Mesenchymal stem cell (in vitro differentiated cells and primary cell): ENCODE results near the gene BIRC6.

ENCODE experiments used
- DNase-seq: peaks from one replicate; pipeline ENCODE4 v3.0.0-alpha.2; 2013
- H2AFZ ChIP-seq: one replicate; pipeline ENCODE4 v1.6.1; 2013; ENCODE audit warnings: low read depth, mild to moderate bottlenecking, control low read depth, inconsistent platforms, low read length, moderate library complexity
- H2AK5ac ChIP-seq: 2 replicates; pipeline ENCODE4 v1.6.1; 2013; ENCODE audit warnings: low read length, moderate library complexity, mild to moderate bottlenecking, inconsistent platforms; ENCODE audit not compliant: severe bottlenecking
- H2BK120ac ChIP-seq: one replicate; pipeline ENCODE4 v1.6.1; 2013; ENCODE audit warnings: low read depth, mild to moderate bottlenecking, inconsistent platforms, low read length, moderate library complexity
- H2BK12ac ChIP-seq, 2 experiments: one replicate each; pipeline ENCODE4 v1.6.1; 2013; ENCODE audit warnings: inconsistent platforms in 2 of 2, low read length in 2 of 2, mild to moderate bottlenecking in 2 of 2, moderate library complexity in 2 of 2, control low read depth in 1 of 2
- H2BK15ac ChIP-seq: one replicate; pipeline ENCODE4 v1.6.1; 2013; ENCODE audit warnings: mild to moderate bottlenecking, low read depth, inconsistent platforms; ENCODE audit not compliant: poor library complexity, severe bottlenecking
- H2BK5ac ChIP-seq: 2 replicates; pipeline ENCODE4 v1.6.1; 2013; ENCODE audit warnings: low read depth, mild to moderate bottlenecking, low read length, control low read depth, inconsistent platforms; ENCODE audit not compliant: poor library complexity, severe bottlenecking
- H3K14ac ChIP-seq, 2 experiments: one replicate each; pipeline ENCODE4 v1.6.1; 2013; ENCODE audit warnings: inconsistent platforms in 2 of 2, low read length in 2 of 2, control low read depth in 1 of 2, mild to moderate bottlenecking in 1 of 2, moderate library complexity in 1 of 2
- H3K18ac ChIP-seq, 2 experiments: one replicate each; pipeline ENCODE4 v1.6.1; 2013; ENCODE audit warnings: inconsistent platforms in 2 of 2, low read length in 2 of 2, control low read depth in 1 of 2, low read depth in 1 of 2, mild to moderate bottlenecking in 1 of 2
- H3K23ac ChIP-seq, 2 experiments: one replicate each; pipeline ENCODE4 v1.6.1; 2013; ENCODE audit warnings: inconsistent platforms in 2 of 2, low read length in 2 of 2, mild to moderate bottlenecking in 2 of 2, moderate library complexity in 2 of 2, control low read depth in 1 of 2
- H3K27ac ChIP-seq: 2 replicates; pipeline ENCODE4 v1.5.1; 2013; ENCODE audit warnings: mild to moderate bottlenecking, moderate library complexity, low read length, control low read depth, inconsistent platforms; ENCODE audit not compliant: poor library complexity, severe bottlenecking
- H3K27me3 ChIP-seq, 2 experiments: 2 replicates each; pipeline versions ENCODE4 v1.6.1 to v1.7.0; 2013; ENCODE audit warnings: low read length in 2 of 2, mild to moderate bottlenecking in 2 of 2, moderate library complexity in 2 of 2, control low read depth in 1 of 2, inconsistent platforms in 1 of 2; ENCODE audit not compliant: control insufficient read depth in 1 of 2, insufficient read depth in 1 of 2
- H3K36me3 ChIP-seq, 2 experiments: 2 replicates each; pipeline versions ENCODE4 v1.6.1 to v1.7.0; 2013; ENCODE audit warnings: low read length in 2 of 2, control low read depth in 1 of 2, inconsistent platforms in 1 of 2, low read depth in 1 of 2, mild to moderate bottlenecking in 1 of 2; ENCODE audit not compliant: insufficient read depth in 2 of 2, control insufficient read depth in 1 of 2
- H3K4ac ChIP-seq, 2 experiments: one replicate each; pipeline ENCODE4 v1.6.1; 2013; ENCODE audit warnings: inconsistent platforms in 2 of 2, low read length in 2 of 2, mild to moderate bottlenecking in 2 of 2, moderate library complexity in 2 of 2, control low read depth in 1 of 2, low read depth in 1 of 2
- H3K4me1 ChIP-seq: 2 replicates; pipeline ENCODE4 v1.6.1; 2013; ENCODE audit warnings: low read depth, low read length, control low read depth; ENCODE audit not compliant: control insufficient read depth, insufficient read depth
- H3K4me2 ChIP-seq: 2 replicates; pipeline ENCODE4 v1.6.1; 2013; ENCODE audit warnings: low read length, mild to moderate bottlenecking, inconsistent platforms; ENCODE audit not compliant: poor library complexity, severe bottlenecking
- H3K4me3 ChIP-seq, 2 experiments: 2 replicates each; pipeline versions ENCODE4 v1.5.1 to v1.7.0; 2013; ENCODE audit warnings: low read length in 2 of 2, mild to moderate bottlenecking in 2 of 2, control low read depth in 1 of 2, low read depth in 1 of 2; ENCODE audit not compliant: insufficient read depth in 1 of 2
- H3K79me1 ChIP-seq: replicated peaks from 2 replicates; pipeline ENCODE4 v1.6.1; 2013; ENCODE audit warnings: mild to moderate bottlenecking, control low read depth, low read length, inconsistent platforms; ENCODE audit not compliant: poor library complexity, severe bottlenecking
- H3K9ac ChIP-seq: 2 replicates; pipeline ENCODE4 v1.7.0; 2013; ENCODE audit warnings: mild to moderate bottlenecking, low read length, moderate library complexity
- H3K9me3 ChIP-seq: 2 replicates; pipeline ENCODE4 v1.7.0; 2013; ENCODE audit warnings: mild to moderate bottlenecking, low read length; ENCODE audit not compliant: control insufficient read depth
- H4K8ac ChIP-seq: one replicate; pipeline ENCODE4 v1.6.1; 2013; ENCODE audit warnings: inconsistent platforms, mild to moderate bottlenecking, low read length, moderate library complexity
- H4K91ac ChIP-seq: one replicate; pipeline ENCODE4 v1.6.1; 2013; ENCODE audit warnings: mild to moderate bottlenecking, low read length, inconsistent platforms
- WGBS: methylation state at CpG from one replicate; pipeline ENCODE4 v1.1.7; 2013; ENCODE audit warnings: mixed read lengths; 5-methylcytosine and 5-hydroxymethylcytosine counted together

BIRC6 gene

GRCh38 chr2:32516567-32516966 lies 159.7 kb downstream of the BIRC6 start:
- peaks cover 27 to 90% of the 10 kb centered on the region in 2 experiments for H3K36me3 ChIP-seq
- H2BK15ac ChIP-seq, result no peak overlapping the region
- H3K9me3 ChIP-seq, result no peaks in the 10 kb centered on the region
- no peak overlapping the region for H3K14ac ChIP-seq
- H3K4me2 ChIP-seq, result no peak overlapping the region
- H2BK5ac ChIP-seq, result no peak overlapping the region
- H3K27me3 ChIP-seq, result no peaks in the 10 kb centered on the region
- no peak overlapping the region for H2BK12ac ChIP-seq
- H3K18ac ChIP-seq, result no peak overlapping the region
- no peak overlapping the region for H3K9ac ChIP-seq
- 100% methylated on average over 1 of the region's 1 CpG for WGBS
- H3K23ac ChIP-seq, result no peak overlapping the region
- H4K8ac ChIP-seq, result no peak overlapping the region
- no peak for DNase-seq
- H3K4me1 ChIP-seq, result no peaks in the 10 kb centered on the region
- H3K79me1 ChIP-seq, result peaks cover 15% of the 10 kb centered on the region
- H3K4ac ChIP-seq, result no peak overlapping the region
- H3K27ac ChIP-seq, result no peak overlapping the region
- no peak overlapping the region for H2AK5ac ChIP-seq
- H4K91ac ChIP-seq, result no peak overlapping the region
- H3K4me3 ChIP-seq, result no peak overlapping the region
- no peak overlapping the region for H2BK120ac ChIP-seq
- no peak overlapping the region for H2AFZ ChIP-seq

- Histone ChIP-seq H3K4me1 (peaks cover 2% of the 10 kb centered on the region), H2AFZ (no peak overlapping the region), H3K79me1 (peaks cover 15% of the 10 kb centered on the region), H2BK12ac (no peak overlapping the region), H2BK120ac (no peak overlapping the region), H2AK5ac (no peak overlapping the region), H3K14ac (no peak overlapping the region), H2BK5ac (no peak overlapping the region), H3K4me3 (no peak overlapping the region), H2BK15ac (no peak overlapping the region), H3K9ac (no peak overlapping the region), H3K23ac (no peak overlapping the region), H3K27me3 (no peaks in the 10 kb centered on the region), H3K18ac (no peak overlapping the region), H4K91ac (no peak overlapping the region), H4K8ac (no peak overlapping the region), H3K9me3 (no peaks in the 10 kb centered on the region), H3K4me2 (no peak overlapping the region), H3K4ac (no peak overlapping the region), H3K27ac (no peak overlapping the region), H3K36me3 (peaks cover 14 to 90% of the 10 kb centered on the region in 2 experiments)
- 92% methylated on average over 2 of the region's 3 CpGs for WGBS
- no peak for DNase-seq
These were observed 165.9 kb downstream of the BIRC6 start for GRCh38 chr2:32522770-32523169.

GRCh38 chr2:32523686-32524085 lies 166.9 kb downstream of the BIRC6 start:
- no peak overlapping the region for H3K18ac ChIP-seq
- no peaks in the 10 kb centered on the region for H3K27me3 ChIP-seq
- H3K4ac ChIP-seq, result no peak overlapping the region
- H2AFZ ChIP-seq, result no peak overlapping the region
- H2BK12ac ChIP-seq, result no peak overlapping the region
- H2BK120ac ChIP-seq, result no peak overlapping the region
- no peak for DNase-seq
- H4K8ac ChIP-seq, result no peak overlapping the region
- peak overlapping the region in 1 of 2 experiments; percentile 52 for H3K23ac ChIP-seq
- 84% methylated on average over 5 of the region's 6 CpGs for WGBS
- no peak overlapping the region for H2BK15ac ChIP-seq
- H3K4me2 ChIP-seq, result no peak overlapping the region
- no peak overlapping the region for H3K9ac ChIP-seq
- H3K9me3 ChIP-seq, result no peaks in the 10 kb centered on the region
- no peak overlapping the region for H2BK5ac ChIP-seq
- H2AK5ac ChIP-seq, result no peak overlapping the region
- H3K79me1 ChIP-seq, result peaks cover 15% of the 10 kb centered on the region
- no peak overlapping the region for H3K27ac ChIP-seq
- H3K14ac ChIP-seq, result no peak overlapping the region
- peaks cover 18 to 89% of the 10 kb centered on the region in 2 experiments for H3K36me3 ChIP-seq
- no peak overlapping the region for H3K4me3 ChIP-seq
- peaks cover 2% of the 10 kb centered on the region for H3K4me1 ChIP-seq
- no peak overlapping the region for H4K91ac ChIP-seq

- peaks cover 9 to 65% of the 10 kb centered on the region in 2 experiments for H3K36me3 ChIP-seq
These were observed 175.5 kb downstream of the BIRC6 start for GRCh38 chr2:32532341-32532740.

More at GRCh38 chr2:32532341-32532740, 175.5 kb downstream of the BIRC6 start:
- Histone ChIP-seq H3K79me1 (peaks cover 9% of the 10 kb centered on the region), H2BK15ac (no peak overlapping the region), H3K18ac (no peak overlapping the region), H2BK5ac (no peak overlapping the region), H3K27ac (no peak overlapping the region), H3K14ac (no peak overlapping the region), H4K8ac (no peak overlapping the region), H2BK120ac (no peak overlapping the region), H4K91ac (no peak overlapping the region), H2AK5ac (no peak overlapping the region), H3K4me1 (no peaks in the 10 kb centered on the region), H3K9me3 (no peaks in the 10 kb centered on the region), H3K9ac (no peak overlapping the region), H2BK12ac (no peak overlapping the region), H3K27me3 (no peaks in the 10 kb centered on the region), H3K4ac (no peak overlapping the region), H2AFZ (no peak overlapping the region), H3K23ac (no peak overlapping the region), H3K4me3 (no peak overlapping the region), H3K4me2 (no peak overlapping the region)
- DNase-seq, result no peak
- 94% methylated on average over 2 of the region's 2 CpGs for WGBS
